K562 (cell line): ENCODE results near the gene TEAD3. TPM values are rescaled to one million over a fixed set of nuclear protein-coding genes. Genes with fewer than 3 reads are reported as not detected.
A peak's percentile ranks its signal among the peaks of the same experiment; 100 is the strongest.

ENCODE experiments used
- ATAC-seq: fragments of 200-7000 bp; cut with Tn5 transposase; 3 replicates; pipeline ENCODE4 v1.9.1; 2020; ENCODE audit warnings: moderate library complexity
- BruUV-seq: library from RNA; stranded (reverse); fragments of 400-500 nt; replicated peaks from 2 replicates; lab custom pipeline; 2021; lab: Mats Ljungman, UMichigan
- CTCF ChIA-PET: fragments of 300-600 bp; formaldehyde crosslinking; extraction: SDS; loops from one replicate; lab custom pipeline; 2021; ENCODE audit warnings: low intra/inter-chr PET ratio; lab: Yijun Ruan, JAX
- POLR2A ChIA-PET: fragments of 300-600, 350-650 bp; sonication (Branson Sonifier 250); formaldehyde crosslinking; extraction: SDS; loops from one replicate; lab custom pipeline; 2021; ENCODE audit warnings: antibody characterized with exemption, inconsistent platforms; lab: Yijun Ruan, JAX
- DNase-seq, 4 experiments: peaks; one replicate each; pipeline versions ENCODE4 v3.0.0 to v3.0.0-alpha.2; 2011 to 2018; ENCODE audit warnings: low spot score in 3 of 4, mixed read lengths in 3 of 4; ENCODE audit errors: extremely low read depth in 1 of 4
- FAIRE-seq: peaks from 2 replicates; lab custom pipeline; 2011; peaks lifted over from hg19 to GRCh38; lab: Jason Lieb, UNC
- H2AFZ ChIP-seq: 2 replicates; pipeline ENCODE4 v1.6.0; 2011; ENCODE audit warnings: low read depth, low read length, control low read depth, inconsistent platforms
- H3K27ac ChIP-seq: fragments of 200-600 bp; 3 replicates; pipeline ENCODE4 v1.8.0; 2011; ENCODE audit warnings: low read depth, mild to moderate bottlenecking, control low read depth, inconsistent platforms, low read length, moderate library complexity, mixed read lengths; ENCODE audit errors: extremely low read depth
- H3K27me3 ChIP-seq, 2 experiments: fragments of 300-600 bp in 1 of 2; 2 replicates in 1 of 2; 3 replicates in 1 of 2; pipeline versions ENCODE4 v1.6.0 to v1.8.0; 2011; ENCODE audit warnings: inconsistent platforms in 2 of 2, low read length in 2 of 2, mild to moderate bottlenecking in 1 of 2, mixed read lengths in 1 of 2, moderate library complexity in 1 of 2; ENCODE audit not compliant: control insufficient read depth in 2 of 2, insufficient read depth in 2 of 2
- H3K36me3 ChIP-seq: fragments of 300-600 bp; 3 replicates; pipeline ENCODE4 v1.8.0; 2011; ENCODE audit warnings: mild to moderate bottlenecking, low read length, inconsistent platforms; ENCODE audit not compliant: control insufficient read depth, insufficient read depth
- H3K4me1 ChIP-seq, 2 experiments: fragments of 200-600 bp in 1 of 2; replicated peaks in 1 of 2; 2 replicates in 1 of 2; 3 replicates in 1 of 2; pipeline versions ENCODE4 v1.5.1 to v1.8.0; 2011; ENCODE audit warnings: inconsistent platforms in 2 of 2, low read length in 2 of 2, mild to moderate bottlenecking in 1 of 2, mixed read lengths in 1 of 2, moderate library complexity in 1 of 2; ENCODE audit not compliant: control insufficient read depth in 2 of 2, insufficient read depth in 2 of 2
- H3K4me2 ChIP-seq: 2 replicates; pipeline ENCODE4 v1.6.1; 2011; ENCODE audit warnings: low read length, control low read depth, inconsistent platforms, mixed read lengths; ENCODE audit not compliant: insufficient read depth
- H3K4me3 ChIP-seq: fragments of 200-600 bp; sonication (generic), shearing (Covaris generic); 2 replicates; pipeline ENCODE4 v1.5.1; 2016; ENCODE audit warnings: control low read depth, inconsistent platforms
- H3K79me2 ChIP-seq: fragments of 200-600 bp; 3 replicates; pipeline ENCODE4 v1.8.0; 2011; ENCODE audit warnings: low read length, inconsistent platforms; ENCODE audit not compliant: control insufficient read depth, insufficient read depth
- H3K9ac ChIP-seq, 2 experiments: 2 replicates each; pipeline versions ENCODE4 v1.6.0 to v1.6.1; 2011; ENCODE audit warnings: low read depth in 2 of 2, low read length in 2 of 2, control low read depth in 1 of 2, inconsistent platforms in 1 of 2, mild to moderate bottlenecking in 1 of 2, mixed read lengths in 1 of 2; ENCODE audit not compliant: insufficient read depth in 1 of 2
- H3K9me1 ChIP-seq: one replicate; pipeline ENCODE4 v1.6.0; 2011; ENCODE audit warnings: inconsistent platforms, mild to moderate bottlenecking, low read length, moderate library complexity; ENCODE audit not compliant: control insufficient read depth, insufficient read depth
- H3K9me3 ChIP-seq: replicated peaks from 2 replicates; pipeline ENCODE4 v1.5.1; 2011; ENCODE audit warnings: low read depth, low read length, inconsistent platforms; ENCODE audit not compliant: control insufficient read depth, insufficient read depth
- H4K20me1 ChIP-seq: replicated peaks from 2 replicates; pipeline ENCODE4 v1.6.1; 2011; ENCODE audit warnings: low read length, inconsistent platforms, mixed read lengths; ENCODE audit not compliant: control insufficient read depth, insufficient read depth
- CHAMP1 ChIP-seq: fragments of 450-650 bp; IDR thresholded peaks from 2 replicates; pipeline ENCODE4 v1.6.1; 2016; ENCODE audit warnings: mild to moderate bottlenecking
- HDAC6 ChIP-seq: IDR thresholded peaks from 2 replicates; pipeline ENCODE4 v1.6.1; 2012; ENCODE audit warnings: low read depth, mild to moderate bottlenecking, control low read depth, inconsistent platforms, low read length, moderate library complexity
- KLF6 ChIP-seq: fragments of 250-450 bp; sonication (Bioruptor Pico); IDR thresholded peaks from 2 replicates; pipeline ENCODE4 v1.4.0; 2020; ENCODE audit warnings: mild to moderate bottlenecking, moderate library complexity, borderline replicate concordance
- LCOR ChIP-seq: sonication (generic); formaldehyde crosslinking; IDR thresholded peaks from 2 replicates; pipeline ENCODE4 v1.8.0; 2022; ENCODE audit warnings: mild to moderate bottlenecking, missing genetic modification reagents
- LEF1 ChIP-seq: fragments of 450-650 bp; IDR thresholded peaks from 2 replicates; pipeline ENCODE4 v1.6.1; 2016; ENCODE audit warnings: mild to moderate bottlenecking
- SRSF9 ChIP-seq: fragments of 200-400 bp; formaldehyde crosslinking; IDR thresholded peaks from 2 replicates; pipeline ENCODE4 v1.6.1; 2017; ENCODE audit warnings: low read depth, low read length, borderline replicate concordance
- XRCC5 ChIP-seq: fragments of 200-400 bp; formaldehyde crosslinking; IDR thresholded peaks from 2 replicates; pipeline ENCODE4 v1.6.1; 2017; ENCODE audit warnings: low read depth, mild to moderate bottlenecking, low read length
- ZBTB9 ChIP-seq: fragments of 450-650 bp; formaldehyde crosslinking; IDR thresholded peaks from 2 replicates; pipeline ENCODE4 v1.4.0; 2020; ENCODE audit warnings: mild to moderate bottlenecking, moderate library complexity
- ZNF143 ChIP-seq: sonication (generic); formaldehyde crosslinking; IDR thresholded peaks from 2 replicates; pipeline ENCODE4 v1.9.0; 2022; ENCODE audit warnings: mild to moderate bottlenecking, missing genetic modification reagents
- ZNF318 ChIP-seq, 2 experiments: fragments of 450-650 bp; IDR thresholded peaks; 2 replicates each; pipeline ENCODE4 v1.6.1; 2016; ENCODE audit warnings: mild to moderate bottlenecking in 2 of 2, borderline replicate concordance in 1 of 2, low read depth in 1 of 2, moderate library complexity in 1 of 2
- WGBS: fragments of 100-300 bp; shearing (Covaris generic); methylation state at CpG from one replicate; pipeline ENCODE4 v1.1.6; 2016; ENCODE audit warnings: low coverage, mixed read lengths; ENCODE audit not compliant: insufficient coverage; ENCODE audit errors: missing lambda C conversion rate; 5-methylcytosine and 5-hydroxymethylcytosine counted together
- in situ Hi-C: fragments of 300-500 bp; cut with MboI; formaldehyde crosslinking; loops from 4 replicates; pipeline ENCODE4 v1.15.0; 2018; ENCODE audit warnings: inconsistent platforms, mixed read lengths
- intact Hi-C: fragments of 100-400 bp; cut with micrococcal nuclease; formaldehyde crosslinking; loops from 2 replicates; pipeline ENCODE4 v1.14.2; 2022
- polyA plus RNA-seq, 8 experiments: library from polyadenylated mRNA; depleted of rRNA in 4 of 8; stranded (reverse) in 5 of 8; unstranded in 3 of 8; fragments of >200 nt; fragmentation: Nextera tagmentation in 2 of 8; fragmentation: Illumina TruSeq in 1 of 8; extraction: Ambion mirVana in 2 of 8; extraction: Trizol in 1 of 8; gene quantifications; 2 replicates each; pipeline versions ENCODE4 v1.2.1 to v1.2.3, GENCODE V29; 2011 to 2014; ENCODE audit warnings: inconsistent platforms in 1 of 8, missing spikeins in 1 of 8
- total RNA-seq, 7 experiments: library from RNA; depleted of rRNA in 6 of 7; stranded (reverse); fragments of >200 nt in 6 of 7; fragmentation: Illumina TruSeq in 2 of 7; extraction: Trizol in 2 of 7; gene quantifications; 2 replicates each; pipeline versions ENCODE4 v1.2.1 to v1.2.3, GENCODE V29; 2011 to 2021; ENCODE audit warnings: low replicate concordance in 1 of 7

The TEAD3 gene
- total and polyA plus RNA-seq, 9 of the 15 experiments (the other 6 are each of a cell fraction or from before 2014, with no cell fraction given), result 0.63 to 13.2 (median 3.3) TPM

GRCh38 chr6:35494161-35494563, 2.7 kb downstream of the TEAD3 start:
- no peak for ATAC-seq
- POLR2A ChIA-PET, result interaction anchor here (1.1 kb wide), 1 partner anchor 13 kb away, joined by 3 read pairs; no protein-coding TSS in a partner anchor
- CTCF ChIA-PET, result no interaction called here
- no peak for DNase-seq
- H3K36me3 ChIP-seq, result no peaks in the 10 kb centered on the region
- H3K4me1 ChIP-seq, result peaks cover 56 to 76% of the 10 kb centered on the region in 2 experiments
- peak overlapping the region in 1 of 2 experiments; percentile 69; a peak in 2 of 4 replicates for H3K9ac ChIP-seq
- H3K4me2 ChIP-seq, result no peak overlapping the region
- no peak overlapping the region for H2AFZ ChIP-seq
- H3K4me3 ChIP-seq, result no peak overlapping the region
- FAIRE-seq, result no peak
- no peaks in the 10 kb centered on the region for H3K9me3 ChIP-seq
- H3K9me1 ChIP-seq, result peaks cover 3% of the 10 kb centered on the region
- no TSS peak for BruUV-seq
- intact Hi-C loops (no loop called here), in situ Hi-C loops (no loop called here)
- H3K27ac ChIP-seq, result no peak overlapping the region
- no peaks in the 10 kb centered on the region for H3K27me3 ChIP-seq
- H4K20me1 ChIP-seq, result peaks cover 24% of the 10 kb centered on the region; the same call in 1 of the 2 replicates
- 41% methylated on average over 4 of the region's 4 CpGs for WGBS
- peaks cover 44% of the 10 kb centered on the region for H3K79me2 ChIP-seq
- TF ChIP-seq CHAMP1 (no peak), KLF6 (CRISPR knock-in tag) (no peak), LEF1 (no peak), ZNF143 (CRISPR knock-in tag) (0 out of 2 replicates have a peak, but pooled peaks have one; percentile 29), HDAC6 (no peak), ZNF318 (IDR thresholded peaks at IDR 0.05; ENCODE audit: borderline replicate concordance in 1 of 2, low read depth in 1 of 2) (no peak), LCOR (CRISPR knock-in tag) (no peak), XRCC5 (no peak), SRSF9 (no peak), ZBTB9 (no peak)
